Ishikawa (cell line): ENCODE measurements around the gene TMEM45A.

ENCODE experiments used
- REST ChIP-seq: IDR thresholded peaks from 2 replicates; pipeline ENCODE4 v1.6.1; 2012; ENCODE audit warnings: low read depth, mild to moderate bottlenecking
- TCF12 ChIP-seq: IDR thresholded peaks from 2 replicates; pipeline ENCODE4 v1.6.1; 2012; ENCODE audit warnings: low read depth
- TEAD4 ChIP-seq: IDR thresholded peaks from 2 replicates; pipeline ENCODE4 v1.6.1; 2012

DNA sequence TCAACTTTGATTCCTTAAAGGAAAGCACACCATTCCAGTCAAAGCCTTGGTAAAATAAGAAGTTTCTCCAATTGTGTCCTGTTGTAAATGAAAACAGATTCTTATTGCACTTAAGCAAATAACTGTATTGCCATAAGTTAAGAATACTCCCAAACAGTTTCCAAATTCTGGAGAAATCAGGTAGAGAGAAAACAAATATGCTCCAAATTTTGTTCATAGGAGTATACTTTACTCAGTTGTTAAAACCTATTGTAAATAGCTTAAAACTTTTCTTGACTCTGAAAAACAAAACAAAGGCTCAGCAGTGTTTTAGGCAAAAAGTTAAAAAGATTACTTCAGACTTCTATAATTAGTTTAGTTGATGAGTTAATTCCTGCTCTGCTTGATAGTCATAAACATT, 48.7 kb upstream of the TMEM45A start:
- TF ChIP-seq REST (no peak), TEAD4 (no peak), TCF12 (no peak)
